K562 (cell line): ENCODE data around the gene BCAS4.

ENCODE experiments used
- FOXA3 ChIP-seq, 2 experiments: fragments of 450-650 bp in 1 of 2; sonication (generic) in 1 of 2; formaldehyde crosslinking; IDR thresholded peaks in 1 of 2; conservative IDR thresholded peaks in 1 of 2; 2 replicates each; pipeline versions ENCODE4 v1.4.0 to v1.8.0; 2020 to 2022; ENCODE audit warnings: mild to moderate bottlenecking in 2 of 2, missing genetic modification reagents in 1 of 2
- MCM7 ChIP-seq, 2 experiments: fragments of 450-650 bp; IDR thresholded peaks; 2 replicates each; pipeline ENCODE4 v1.6.1; 2016 to 2018
- MYC ChIP-seq, 2 experiments: fragments of 250-450 bp in 1 of 2; sonication (Bioruptor Pico) in 1 of 2; IDR thresholded peaks; 2 replicates each; pipeline versions ENCODE4 v1.5.1 to v1.6.1; 2012 to 2021; ENCODE audit warnings: low read depth in 2 of 2, borderline replicate concordance in 1 of 2, improper control_type of control experiment in 1 of 2, low read length in 1 of 2, mild to moderate bottlenecking in 1 of 2, moderate library complexity in 1 of 2
- RAD21 ChIP-seq, 2 experiments: fragments of 250-450 bp in 1 of 2; fragments of 450-650 bp in 1 of 2; sonication (Bioruptor Pico) in 1 of 2; formaldehyde crosslinking in 1 of 2; IDR thresholded peaks in 1 of 2; conservative IDR thresholded peaks in 1 of 2; 2 replicates each; pipeline versions ENCODE4 v1.4.0 to v1.8.0; 2020 to 2022; ENCODE audit warnings: mild to moderate bottlenecking in 2 of 2, moderate library complexity in 1 of 2
- SIN3A ChIP-seq, 2 experiments: fragments of 150-350 bp in 1 of 2; IDR thresholded peaks; 2 replicates each; pipeline ENCODE4 v1.6.1; 2011 to 2016; ENCODE audit warnings: borderline replicate concordance in 2 of 2, low read depth in 2 of 2, low read length in 2 of 2, mild to moderate bottlenecking in 2 of 2, moderate library complexity in 2 of 2; ENCODE audit not compliant: control insufficient read depth in 1 of 2
- ZBTB17 ChIP-seq: fragments of 450-650 bp; formaldehyde crosslinking; IDR thresholded peaks from 2 replicates; pipeline ENCODE4 v1.4.0; 2020; ENCODE audit warnings: mild to moderate bottlenecking
- ZNF24 ChIP-seq: fragments of 450-650 bp; IDR thresholded peaks from 2 replicates; pipeline ENCODE4 v1.6.1; 2016
- ZNF584 ChIP-seq: fragments of 200-800 bp; sonication (Bioruptor generic); IDR thresholded peaks from 2 replicates; pipeline ENCODE4 v1.6.1; 2016; ENCODE audit warnings: low read depth, mild to moderate bottlenecking, missing genetic modification characterization, missing compliant biosample characterization
- TF ChIP-seq, protein P1 (sequence below): sonication (generic); formaldehyde crosslinking; IDR thresholded peaks from 2 replicates; pipeline ENCODE4 v1.9.0; 2022; ENCODE audit warnings: mild to moderate bottlenecking, missing genetic modification reagents
- TF ChIP-seq, protein P2 (sequence below), 3 experiments: IDR thresholded peaks in 2 of 3; conservative IDR thresholded peaks in 1 of 3; 2 replicates each; pipeline ENCODE4 v1.5.1; 2011 to 2012; ENCODE audit warnings: low read length in 3 of 3, mild to moderate bottlenecking in 3 of 3, control low read depth in 2 of 3, improper control_type of control experiment in 1 of 3, inconsistent platforms in 1 of 3, low read depth in 1 of 3, mixed read lengths in 1 of 3, moderate library complexity in 1 of 3; ENCODE audit not compliant: insufficient read depth in 2 of 3
- TF ChIP-seq, protein P3 (sequence below): fragments of 250-450 bp; sonication (Bioruptor Pico); IDR thresholded peaks from 2 replicates; pipeline ENCODE4 v1.5.0; 2020; ENCODE audit warnings: mild to moderate bottlenecking
- TF ChIP-seq, protein P4 (sequence below), 2 experiments: fragments of 450-650 bp; IDR thresholded peaks; 2 replicates each; pipeline ENCODE4 v1.6.1; 2016
- TF ChIP-seq, protein P5 (sequence below): fragments of 250-450 bp; sonication (Bioruptor Pico); IDR thresholded peaks from 2 replicates; pipeline ENCODE4 v1.4.0; 2020; ENCODE audit warnings: mild to moderate bottlenecking

DNA sequence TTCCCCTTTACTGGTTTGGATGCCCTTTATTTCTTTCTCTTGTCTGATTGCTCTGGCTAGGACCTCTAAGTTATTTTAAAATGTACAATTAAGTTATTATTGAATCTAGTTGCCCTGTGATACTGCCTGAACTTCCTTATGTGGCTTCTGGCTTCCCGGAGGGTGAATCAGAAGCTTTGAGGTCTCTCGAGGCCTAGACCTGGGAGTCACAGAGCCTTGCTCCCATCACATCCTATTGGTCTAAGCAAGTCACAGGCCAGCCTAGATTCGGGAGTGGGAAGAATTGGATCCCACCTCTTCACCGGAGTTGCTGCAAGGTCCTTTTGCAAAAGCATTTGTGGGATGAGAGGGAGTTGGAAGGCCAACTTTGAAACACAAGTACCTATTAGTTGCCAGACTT is 15.2 kb downstream of the BCAS4 start:
- TF ChIP-seq, protein P1, sequence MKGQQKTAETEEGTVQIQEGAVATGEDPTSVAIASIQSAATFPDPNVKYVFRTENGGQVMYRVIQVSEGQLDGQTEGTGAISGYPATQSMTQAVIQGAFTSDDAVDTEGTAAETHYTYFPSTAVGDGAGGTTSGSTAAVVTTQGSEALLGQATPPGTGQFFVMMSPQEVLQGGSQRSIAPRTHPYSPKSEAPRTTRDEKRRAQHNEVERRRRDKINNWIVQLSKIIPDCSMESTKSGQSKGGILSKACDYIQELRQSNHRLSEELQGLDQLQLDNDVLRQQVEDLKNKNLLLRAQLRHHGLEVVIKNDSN (CRISPR knock-in tag): no peak
- TF ChIP-seq FOXA3 (CRISPR knock-in tag; conservative IDR thresholded peaks at IDR 0.05 in 1 of 2, IDR thresholded peaks at IDR 0.05 in 1 of 2): no peak
- TF ChIP-seq MYC (IDR thresholded peaks at IDR 0.05; ENCODE audit: low read depth, low read length): no peak
- TF ChIP-seq MYC (CRISPR knock-in tag; IDR thresholded peaks at IDR 0.05; ENCODE audit: borderline replicate concordance, low read depth): no peak
- TF ChIP-seq, protein P2, sequence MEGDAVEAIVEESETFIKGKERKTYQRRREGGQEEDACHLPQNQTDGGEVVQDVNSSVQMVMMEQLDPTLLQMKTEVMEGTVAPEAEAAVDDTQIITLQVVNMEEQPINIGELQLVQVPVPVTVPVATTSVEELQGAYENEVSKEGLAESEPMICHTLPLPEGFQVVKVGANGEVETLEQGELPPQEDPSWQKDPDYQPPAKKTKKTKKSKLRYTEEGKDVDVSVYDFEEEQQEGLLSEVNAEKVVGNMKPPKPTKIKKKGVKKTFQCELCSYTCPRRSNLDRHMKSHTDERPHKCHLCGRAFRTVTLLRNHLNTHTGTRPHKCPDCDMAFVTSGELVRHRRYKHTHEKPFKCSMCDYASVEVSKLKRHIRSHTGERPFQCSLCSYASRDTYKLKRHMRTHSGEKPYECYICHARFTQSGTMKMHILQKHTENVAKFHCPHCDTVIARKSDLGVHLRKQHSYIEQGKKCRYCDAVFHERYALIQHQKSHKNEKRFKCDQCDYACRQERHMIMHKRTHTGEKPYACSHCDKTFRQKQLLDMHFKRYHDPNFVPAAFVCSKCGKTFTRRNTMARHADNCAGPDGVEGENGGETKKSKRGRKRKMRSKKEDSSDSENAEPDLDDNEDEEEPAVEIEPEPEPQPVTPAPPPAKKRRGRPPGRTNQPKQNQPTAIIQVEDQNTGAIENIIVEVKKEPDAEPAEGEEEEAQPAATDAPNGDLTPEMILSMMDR (IDR thresholded peaks at IDR 0.05 in 2 of 3, conservative IDR thresholded peaks at IDR 0.05 in 1 of 3; ENCODE audit: insufficient read depth in 2 of 3, low read depth in 1 of 3, low read length in 3 of 3): no peak
- TF ChIP-seq ZNF584 (CRISPR knock-in tag): no peak
- no peak for TF ChIP-seq MCM7 (IDR thresholded peaks at IDR 0.05)
- TF ChIP-seq ZNF24: no peak
- no peak for TF ChIP-seq SIN3A (IDR thresholded peaks at IDR 0.05; ENCODE audit: borderline replicate concordance in 2 of 2, control insufficient read depth in 1 of 2, low read depth in 2 of 2, low read length in 2 of 2)
- TF ChIP-seq, protein P3, sequence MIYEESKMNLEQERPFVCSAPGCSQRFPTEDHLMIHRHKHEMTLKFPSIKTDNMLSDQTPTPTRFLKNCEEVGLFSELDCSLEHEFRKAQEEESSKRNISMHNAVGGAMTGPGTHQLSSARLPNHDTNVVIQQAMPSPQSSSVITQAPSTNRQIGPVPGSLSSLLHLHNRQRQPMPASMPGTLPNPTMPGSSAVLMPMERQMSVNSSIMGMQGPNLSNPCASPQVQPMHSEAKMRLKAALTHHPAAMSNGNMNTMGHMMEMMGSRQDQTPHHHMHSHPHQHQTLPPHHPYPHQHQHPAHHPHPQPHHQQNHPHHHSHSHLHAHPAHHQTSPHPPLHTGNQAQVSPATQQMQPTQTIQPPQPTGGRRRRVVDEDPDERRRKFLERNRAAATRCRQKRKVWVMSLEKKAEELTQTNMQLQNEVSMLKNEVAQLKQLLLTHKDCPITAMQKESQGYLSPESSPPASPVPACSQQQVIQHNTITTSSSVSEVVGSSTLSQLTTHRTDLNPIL: no peak
- TF ChIP-seq, protein P4, sequence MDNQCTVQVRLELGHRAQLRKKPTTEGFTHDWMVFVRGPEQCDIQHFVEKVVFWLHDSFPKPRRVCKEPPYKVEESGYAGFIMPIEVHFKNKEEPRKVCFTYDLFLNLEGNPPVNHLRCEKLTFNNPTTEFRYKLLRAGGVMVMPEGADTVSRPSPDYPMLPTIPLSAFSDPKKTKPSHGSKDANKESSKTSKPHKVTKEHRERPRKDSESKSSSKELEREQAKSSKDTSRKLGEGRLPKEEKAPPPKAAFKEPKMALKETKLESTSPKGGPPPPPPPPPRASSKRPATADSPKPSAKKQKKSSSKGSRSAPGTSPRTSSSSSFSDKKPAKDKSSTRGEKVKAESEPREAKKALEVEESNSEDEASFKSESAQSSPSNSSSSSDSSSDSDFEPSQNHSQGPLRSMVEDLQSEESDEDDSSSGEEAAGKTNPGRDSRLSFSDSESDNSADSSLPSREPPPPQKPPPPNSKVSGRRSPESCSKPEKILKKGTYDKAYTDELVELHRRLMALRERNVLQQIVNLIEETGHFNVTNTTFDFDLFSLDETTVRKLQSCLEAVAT (IDR thresholded peaks at IDR 0.05): no peak
- no peak for TF ChIP-seq ZBTB17 (CRISPR knock-in tag)
- TF ChIP-seq RAD21 (CRISPR knock-in tag; conservative IDR thresholded peaks at IDR 0.05 in 1 of 2, IDR thresholded peaks at IDR 0.05 in 1 of 2): no peak
- TF ChIP-seq, protein P5, sequence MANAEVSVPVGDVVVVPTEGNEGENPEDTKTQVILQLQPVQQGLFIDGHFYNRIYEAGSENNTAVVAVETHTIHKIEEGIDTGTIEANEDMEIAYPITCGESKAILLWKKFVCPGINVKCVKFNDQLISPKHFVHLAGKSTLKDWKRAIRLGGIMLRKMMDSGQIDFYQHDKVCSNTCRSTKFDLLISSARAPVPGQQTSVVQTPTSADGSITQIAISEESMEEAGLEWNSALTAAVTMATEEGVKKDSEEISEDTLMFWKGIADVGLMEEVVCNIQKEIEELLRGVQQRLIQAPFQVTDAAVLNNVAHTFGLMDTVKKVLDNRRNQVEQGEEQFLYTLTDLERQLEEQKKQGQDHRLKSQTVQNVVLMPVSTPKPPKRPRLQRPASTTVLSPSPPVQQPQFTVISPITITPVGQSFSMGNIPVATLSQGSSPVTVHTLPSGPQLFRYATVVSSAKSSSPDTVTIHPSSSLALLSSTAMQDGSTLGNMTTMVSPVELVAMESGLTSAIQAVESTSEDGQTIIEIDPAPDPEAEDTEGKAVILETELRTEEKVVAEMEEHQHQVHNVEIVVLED (CRISPR knock-in tag): no peak
